ENCODE data around the gene GABRD.

GABRD gene

GRCh38 chr1:1985375-1986050 lies 33.6 kb upstream of the GABRD start:
- no peak for DNase-seq

GRCh38 chr1:1986451-1987141 lies 32.5 kb upstream of the GABRD start:
- DNase-seq, result no peak

GRCh38 chr1:1987142-1987510 lies 32.0 kb upstream of the GABRD start:
- no peak for DNase-seq

GRCh38 chr1:1988061-1988945 lies 30.8 kb upstream of the GABRD start:
- DNase-seq, result no peak

- DNase-seq, result no peak
Observed at GRCh38 chr1:1989102-1989542, 30.0 kb upstream of the GABRD start.

GRCh38 chr1:1989789-1990188 lies 29.4 kb upstream of the GABRD start:
- no peak for DNase-seq

GRCh38 chr1:1990222-1990621 lies 28.9 kb upstream of the GABRD start:
- DNase-seq, result no peak

GRCh38 chr1:1994536-1994935 lies 24.6 kb upstream of the GABRD start:
- no peak for DNase-seq

- DNase-seq, result no peak
Observed at GRCh38 chr1:1996207-1996651, 22.9 kb upstream of the GABRD start.

GRCh38 chr1:1997576-1997975 lies 21.6 kb upstream of the GABRD start:
- DNase-seq, result no peak

- no peak for DNase-seq
Observed at GRCh38 chr1:2000432-2000831, 18.7 kb upstream of the GABRD start.

GRCh38 chr1:2000850-2001249 lies 18.3 kb upstream of the GABRD start:
- no peak for DNase-seq

- no peak for DNase-seq
Observed at GRCh38 chr1:2001773-2002411, 17.3 kb upstream of the GABRD start.

- DNase-seq, result no peak
Observed at GRCh38 chr1:2003541-2004131, 15.5 kb upstream of the GABRD start, which contains the start of gene CFAP74. Gene CFAP74, minus strand, starts transcription at chr1:2003786. Its CDS starts 12,830 bp downstream, at chr1:1990956.

GRCh38 chr1:2004856-2005255 lies 14.3 kb upstream of the GABRD start:
- DNase-seq, result no peak

- DNase-seq, result no peak
Observed at GRCh38 chr1:2009101-2010053, 9.8 kb upstream of the GABRD start.

GRCh38 chr1:2014181-2014580 lies 5.0 kb upstream of the GABRD start:
- no peak for DNase-seq

GRCh38 chr1:2014741-2015735 lies 4.1 kb upstream of the GABRD start:
- DNase-seq, result no peak

- DNase-seq, result no peak
Observed at GRCh38 chr1:2016123-2016522, 3.0 kb upstream of the GABRD start.

All from NCI-H1048 (cell line).